Ascending aorta (tissue), 2 donors: Measurements from ENCODE around the gene TMEFF1. TPM values are rescaled to one million over a fixed set of nuclear protein-coding genes. Genes with fewer than 3 reads are reported as not detected.
A peak's percentile ranks its signal among the peaks of the same experiment; 100 is the strongest.

Source experiments
- DNase-seq, 2 donors: peaks; one replicate each; pipeline ENCODE4 v3.0.0-alpha.2; 2019; ENCODE audit warnings: low spot score in 2 of 2
- H3K27ac ChIP-seq, 2 donors: fragments of 200-600 bp; sonication (generic); one replicate each; pipeline ENCODE4 v1.5.1; 2016 to 2017; ENCODE audit warnings: mild to moderate bottlenecking in 1 of 2
- H3K27me3 ChIP-seq: fragments of 200-600 bp; sonication (generic); one replicate; pipeline ENCODE4 v1.5.1; 2017
- H3K36me3 ChIP-seq, 2 donors: fragments of 200-600 bp; sonication (generic); one replicate each; pipeline ENCODE4 v1.5.1; 2016
- H3K4me1 ChIP-seq, 2 donors: fragments of 200-600 bp; sonication (generic); one replicate each; pipeline ENCODE4 v1.5.1; 2016 to 2017; ENCODE audit warnings: mild to moderate bottlenecking in 1 of 2
- H3K4me3 ChIP-seq, 2 donors: fragments of 200-600 bp; sonication (generic); one replicate each; pipeline ENCODE4 v1.5.1; 2016 to 2017; ENCODE audit warnings: mild to moderate bottlenecking in 1 of 2
- H3K9me3 ChIP-seq, 2 donors: fragments of 200-600 bp; sonication (generic); one replicate each; pipeline ENCODE4 v1.5.1; 2016
- CTCF ChIP-seq, 3 experiments: fragments of 200-600 bp in 2 of 3; fragments of 450-650 bp in 1 of 3; sonication (generic) in 2 of 3; IDR thresholded peaks; one replicate each; pipeline ENCODE4 v1.5.1; 2016 to 2019; ENCODE audit warnings: antibody characterized with exemption in 3 of 3, mild to moderate bottlenecking in 1 of 3, moderate library complexity in 1 of 3
- intact Hi-C: fragments of 100-400 bp; cut with DNase I; formaldehyde crosslinking; loops from one replicate; pipeline ENCODE4 v1.15.1; 2023
- total RNA-seq: library from RNA; depleted of rRNA; stranded (reverse); fragments of >200 nt; gene quantifications from one replicate; pipeline ENCODE4 v1.1.0, GENCODE V29; 2016

The TMEFF1 gene
- total RNA-seq, 1 donor from 2014 or later, result not detected

GRCh38 chr9:100591639-100592412 is 118.9 kb downstream of the TMEFF1 start:
- H3K27ac ChIP-seq, result no peak overlapping the region
- no peaks in the 10 kb centered on the region for H3K4me1 ChIP-seq
- no peaks in the 10 kb centered on the region for H3K36me3 ChIP-seq
- no peak for DNase-seq
- no peaks in the 10 kb centered on the region for H3K9me3 ChIP-seq
- no peaks in the 10 kb centered on the region for H3K27me3 ChIP-seq
- TF ChIP-seq CTCF (IDR thresholded peaks at IDR 0.05), result no peak
- intact Hi-C loops, result loop anchor here (10.0 kb wide), 2 partner anchors 267 to 497 kb away; partner anchors contain the start of genes ERP44 and INVS
- H3K4me3 ChIP-seq, result no peak overlapping the region

- no peaks in the 10 kb centered on the region for H3K36me3 ChIP-seq
- peak; percentile 74 to 91 (median 80) for TF ChIP-seq CTCF (IDR thresholded peaks at IDR 0.05)
- intact Hi-C loops, result loop anchor here (5.0 to 10.0 kb wide), 6 partner anchors 158 to 688 kb away; partner anchors contain the start of genes ERP44, INVS, STX17 and TEX10
- no peak for DNase-seq
- no peaks in the 10 kb centered on the region for H3K27me3 ChIP-seq
- no peak overlapping the region for H3K4me3 ChIP-seq
- H3K27ac ChIP-seq, result no peak overlapping the region
- no peaks in the 10 kb centered on the region for H3K9me3 ChIP-seq
- peaks cover 0 to 5% of the 10 kb centered on the region in 2 donors for H3K4me1 ChIP-seq
These were observed 122.6 kb downstream of the TMEFF1 start for GRCh38 chr9:100595391-100596199.

DNA sequence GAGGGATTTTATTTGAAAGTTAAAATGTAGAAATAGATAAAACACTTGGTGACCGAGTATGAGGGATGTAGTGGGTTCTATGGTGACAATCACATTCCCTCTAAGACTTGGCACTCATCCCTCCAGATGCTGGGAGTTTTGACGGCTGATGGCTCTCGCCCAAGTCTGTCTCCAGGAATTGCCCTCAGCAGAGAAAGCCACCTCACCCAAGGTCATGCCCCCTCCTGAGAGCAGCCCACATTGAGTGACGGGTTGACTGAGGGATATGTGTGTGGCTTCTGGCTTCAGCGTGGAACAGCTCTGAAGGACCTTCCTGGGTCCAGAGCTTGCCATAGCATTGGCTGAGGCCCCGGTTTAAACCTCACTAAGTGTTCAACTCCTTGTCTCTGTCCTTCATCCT is 124.3 kb downstream of the TMEFF1 start:
- no peak for TF ChIP-seq CTCF (IDR thresholded peaks at IDR 0.05)
- Histone ChIP-seq H3K9me3 (no peaks in the 10 kb centered on the region), H3K27me3 (no peaks in the 10 kb centered on the region), H3K4me1 (peaks cover 0 to 5% of the 10 kb centered on the region in 2 donors), H3K4me3 (no peak overlapping the region), H3K36me3 (no peaks in the 10 kb centered on the region), H3K27ac (no peak overlapping the region)
- intact Hi-C loops, result loop anchor here (5.0 to 10.0 kb wide), 6 partner anchors 160 to 690 kb away; partner anchors contain the start of genes ERP44, INVS, STX17 and TEX10
- no peak for DNase-seq

- peak in 1 of 2 donors; percentile 88 for DNase-seq
- no peaks in the 10 kb centered on the region for H3K9me3 ChIP-seq
- peak overlapping the region; percentile 47 to 63 for H3K4me3 ChIP-seq
- H3K27ac ChIP-seq, result no peak overlapping the region
- intact Hi-C loops, result loop anchor here (5.0 to 10.0 kb wide), 6 partner anchors 161 to 691 kb away; partner anchors contain the start of genes ERP44, INVS, STX17 and TEX10
- H3K36me3 ChIP-seq, result no peaks in the 10 kb centered on the region
- H3K4me1 ChIP-seq, result peaks cover 0 to 5% of the 10 kb centered on the region in 2 donors
- TF ChIP-seq CTCF (IDR thresholded peaks at IDR 0.05), result no peak
- H3K27me3 ChIP-seq, result no peaks in the 10 kb centered on the region
These were observed 125.7 kb downstream of the TMEFF1 start for GRCh38 chr9:100598641-100599145.

GRCh38 chr9:100600521-100601079 is 127.7 kb downstream of the TMEFF1 start:
- no peak for TF ChIP-seq CTCF (IDR thresholded peaks at IDR 0.05)
- Histone ChIP-seq H3K4me1 (peaks cover 0 to 5% of the 10 kb centered on the region in 2 donors), H3K4me3 (no peak overlapping the region), H3K36me3 (no peaks in the 10 kb centered on the region), H3K27me3 (no peaks in the 10 kb centered on the region), H3K9me3 (no peaks in the 10 kb centered on the region), H3K27ac (no peak overlapping the region)
- DNase-seq, result no peak
- intact Hi-C loops, result loop anchor here (5.0 kb wide), 1 partner anchor 712 kb away; no protein-coding TSS in a partner anchor
